Stimulated activated CD4-positive, alpha-beta T cell treated with anti-CD3 and anti-CD28 coated beads, Interleukin-1b, Interleukin-23, amount 100 ng/mL, for 4 hours (primary cell): ENCODE data around the gene TCEANC2.
"Not testable (repeated sequence)": the region's sequence is repeated elsewhere in the genome, so short reads cannot be mapped to it uniquely, and the experiment has no call there.

Experiments
- DNase-seq, 2 donors: peaks; one replicate each; pipeline ENCODE4 v3.0.0-alpha.2; 2020; ENCODE audit warnings: low read depth in 2 of 2

Gene TCEANC2

DNA sequence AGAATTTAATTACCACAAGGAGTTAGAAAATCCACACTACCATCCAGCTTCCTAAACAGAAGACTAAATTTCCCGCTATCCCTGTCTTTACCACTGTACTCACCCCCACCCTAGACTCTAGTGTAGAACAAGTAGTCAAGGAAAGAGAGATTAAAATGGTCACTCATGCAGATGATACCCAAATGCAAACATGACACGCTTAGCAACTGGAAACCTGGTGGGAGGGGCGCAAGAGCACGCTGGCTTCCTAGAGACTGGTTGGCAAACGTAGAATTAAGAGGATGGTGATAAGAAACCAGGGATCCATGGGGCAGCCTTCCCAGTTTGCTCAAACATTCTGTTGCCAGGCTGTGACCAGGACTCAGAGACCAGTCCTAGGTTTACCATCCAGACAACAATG lies 25.6 kb upstream of the TCEANC2 start:
- no peak for DNase-seq

- no peak for DNase-seq
Measured at GRCh38 chr1:54028306-54029251, 24.8 kb upstream of the TCEANC2 start.

DNA sequence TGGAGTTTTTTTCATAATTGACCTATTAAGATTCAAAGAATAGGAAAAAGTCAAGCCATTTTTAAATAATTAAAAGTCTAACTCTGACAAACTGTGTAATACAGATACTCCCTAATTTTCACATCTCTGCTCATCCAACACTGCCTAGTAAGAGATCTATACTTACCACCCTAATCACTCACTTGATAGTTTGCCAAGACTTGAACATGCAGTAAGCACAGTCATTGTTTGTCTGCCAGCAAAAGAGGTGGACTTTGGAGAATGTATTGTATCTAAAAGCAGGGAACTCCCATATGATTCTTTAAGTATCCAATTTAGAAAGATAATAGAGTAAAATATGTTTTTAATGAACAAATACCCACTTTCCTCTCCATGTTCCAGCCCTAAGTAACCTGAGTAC lies 15.9 kb upstream of the TCEANC2 start:
- DNase-seq: no peak

GRCh38 chr1:54041806-54042205 lies 11.6 kb upstream of the TCEANC2 start:
- no peak for DNase-seq

DNA sequence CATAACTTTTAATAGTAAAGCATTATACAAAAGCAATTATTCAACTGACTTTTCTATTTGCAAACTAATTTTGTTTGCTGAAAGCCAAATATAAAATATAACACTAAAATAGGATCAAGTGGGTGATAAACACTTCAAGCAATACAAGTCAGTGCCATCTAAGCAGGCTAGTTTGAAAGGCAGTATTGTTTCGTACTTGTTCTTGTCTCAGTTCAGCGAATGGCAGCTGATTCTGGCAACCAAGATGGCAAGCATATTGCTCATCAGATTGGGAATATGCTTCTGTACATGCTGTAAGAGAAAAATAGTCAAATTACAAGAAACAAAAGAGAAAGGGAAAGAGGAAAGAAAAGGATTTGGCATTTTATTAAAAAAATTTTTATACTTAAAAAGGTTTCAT lies 7.9 kb upstream of the TCEANC2 start:
- DNase-seq: no peak

DNA sequence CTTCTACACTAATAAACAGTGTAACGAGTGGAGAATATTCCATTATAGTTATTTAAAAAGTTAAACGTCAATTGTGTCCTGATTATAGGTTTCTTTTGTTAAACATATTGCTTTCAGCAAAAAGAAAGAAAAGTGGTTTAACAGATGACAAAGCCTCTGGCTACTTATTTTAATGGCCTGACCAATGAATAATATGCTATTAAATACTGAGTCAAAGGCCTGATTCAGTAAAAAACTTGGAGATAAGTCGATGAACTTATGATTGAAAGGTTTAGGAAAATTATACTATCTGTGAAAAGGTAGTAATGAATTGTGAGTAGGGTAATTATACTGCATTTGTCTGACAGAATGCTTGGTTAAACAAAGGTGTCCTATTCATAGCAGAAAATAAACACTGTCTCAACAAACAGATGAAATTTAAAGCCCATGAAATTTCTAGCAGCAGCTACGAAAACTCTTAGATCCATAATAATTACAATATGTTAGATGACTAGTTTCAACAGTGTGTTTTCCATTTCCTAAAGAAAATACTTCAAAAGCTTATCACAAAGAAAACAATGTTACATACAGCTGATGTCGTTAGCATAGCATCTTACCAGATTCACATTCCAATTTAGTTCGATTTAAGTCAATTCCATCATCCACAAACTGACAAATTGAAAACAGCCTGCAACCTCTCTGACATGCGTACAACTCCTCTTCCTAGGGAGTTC lies 6.6 kb upstream of the TCEANC2 start:
- DNase-seq: no peak

DNA sequence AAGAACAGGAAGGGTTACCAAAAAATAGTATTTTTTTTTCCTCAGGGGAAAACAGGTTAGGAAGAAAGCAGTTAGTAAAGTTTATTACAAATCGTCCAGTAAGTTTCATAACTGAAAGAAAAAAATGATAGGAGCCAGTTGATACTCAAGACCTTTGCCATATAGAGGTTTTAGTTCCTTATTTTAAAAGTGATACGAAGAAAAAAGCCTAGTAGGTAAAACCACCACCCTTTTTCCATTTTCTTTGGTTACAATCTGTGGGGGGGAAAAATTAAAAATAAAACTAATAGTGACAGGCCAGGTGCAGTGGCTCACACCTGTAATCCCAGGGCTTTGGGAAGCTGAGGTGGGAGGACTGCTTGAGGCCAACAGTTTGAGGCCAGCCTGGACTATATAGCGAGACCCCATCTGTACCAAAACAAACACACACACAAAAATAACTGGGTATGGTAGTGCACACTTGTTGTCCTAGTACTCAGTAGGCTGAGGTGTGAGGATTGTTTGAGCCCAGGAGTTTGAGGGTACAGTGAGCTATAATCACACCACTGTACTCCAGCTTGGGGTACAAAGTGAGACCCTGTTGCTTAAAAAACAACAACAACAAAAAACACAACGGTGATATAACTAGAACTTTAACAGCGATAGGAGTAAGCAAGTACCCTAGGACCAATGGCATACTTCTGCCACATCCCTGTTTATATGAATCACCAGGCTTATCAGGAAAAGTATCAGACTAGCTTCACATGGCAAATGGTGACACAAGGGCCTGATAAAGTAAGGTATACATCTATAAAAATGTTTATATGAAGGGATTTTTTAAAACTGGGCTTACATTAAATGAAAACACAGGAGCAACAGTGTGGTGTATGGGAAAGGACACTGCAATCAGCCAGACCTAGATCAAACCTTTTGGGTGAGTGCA lies 5.8 kb upstream of the TCEANC2 start:
- DNase-seq: no peak

GRCh38 chr1:54050435-54050834 lies 3.0 kb upstream of the TCEANC2 start:
- DNase-seq: not testable (repeated sequence)

DNA sequence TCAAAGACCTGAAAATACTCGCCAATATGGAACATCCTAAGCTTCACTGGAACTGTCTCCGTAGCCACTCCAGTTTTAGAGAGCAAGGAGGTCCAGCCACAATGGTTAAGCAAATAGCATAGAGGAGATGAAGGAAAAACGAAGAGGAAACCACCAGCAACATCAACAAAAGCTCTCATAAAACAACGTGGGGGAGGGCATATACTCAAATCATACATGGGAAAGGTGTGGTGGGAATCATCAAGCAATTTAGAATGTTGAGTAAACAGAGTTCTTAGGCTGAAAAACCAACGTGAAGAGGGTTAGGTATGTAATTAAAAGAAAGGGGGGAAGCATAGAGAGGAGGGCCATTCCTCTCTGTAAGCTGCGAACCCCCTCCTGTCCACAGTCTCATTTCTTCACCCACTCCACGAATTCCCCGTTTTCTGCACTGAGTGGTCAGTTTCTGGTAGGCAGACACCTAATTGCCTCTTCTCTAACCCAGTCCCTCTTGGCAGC lies 1.4 kb upstream of the TCEANC2 start:
- no peak for DNase-seq

- no peak for DNase-seq
Measured at GRCh38 chr1:54052431-54052933, 926 bp upstream of the TCEANC2 start.

DNA sequence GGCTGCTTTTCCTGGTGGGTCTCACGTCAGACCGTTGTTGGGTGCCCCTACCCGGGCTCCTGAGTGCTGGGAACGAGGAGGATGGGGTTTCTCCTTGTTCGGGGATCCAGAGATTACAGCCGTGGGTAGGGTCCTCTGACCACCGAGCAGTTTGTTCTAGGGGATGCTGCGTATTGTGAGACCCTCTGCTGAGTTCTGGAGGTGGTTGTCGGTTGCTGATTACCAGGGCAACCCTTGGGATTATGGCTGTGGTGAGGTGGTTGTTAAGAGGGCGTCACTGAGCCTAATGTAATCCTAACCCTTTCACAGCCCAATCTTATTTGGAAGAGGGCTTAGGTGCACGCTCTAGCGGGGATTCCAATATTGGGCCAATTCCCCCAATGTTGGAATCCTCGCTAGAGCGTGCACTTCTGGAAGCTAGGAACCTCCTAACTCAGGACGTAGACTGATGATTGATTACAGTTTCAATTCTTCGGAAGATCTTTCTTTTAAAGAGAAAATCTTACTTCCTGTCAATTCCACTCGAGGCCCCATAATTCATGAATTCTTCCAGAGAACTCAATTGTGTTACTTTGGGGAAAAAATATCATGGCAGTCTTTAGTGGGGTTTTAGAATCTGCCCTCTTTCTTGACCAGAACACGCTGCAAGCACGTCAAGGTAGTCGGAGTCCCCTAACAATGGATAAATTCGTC lies 483 bp downstream of the TCEANC2 start:
- no peak for DNase-seq

- DNase-seq: no peak
Measured at GRCh38 chr1:54054438-54054749, 986 bp downstream of the TCEANC2 start.

- DNase-seq: no peak
Measured at GRCh38 chr1:54064299-54064698, 10.9 kb downstream of the TCEANC2 start.

DNA sequence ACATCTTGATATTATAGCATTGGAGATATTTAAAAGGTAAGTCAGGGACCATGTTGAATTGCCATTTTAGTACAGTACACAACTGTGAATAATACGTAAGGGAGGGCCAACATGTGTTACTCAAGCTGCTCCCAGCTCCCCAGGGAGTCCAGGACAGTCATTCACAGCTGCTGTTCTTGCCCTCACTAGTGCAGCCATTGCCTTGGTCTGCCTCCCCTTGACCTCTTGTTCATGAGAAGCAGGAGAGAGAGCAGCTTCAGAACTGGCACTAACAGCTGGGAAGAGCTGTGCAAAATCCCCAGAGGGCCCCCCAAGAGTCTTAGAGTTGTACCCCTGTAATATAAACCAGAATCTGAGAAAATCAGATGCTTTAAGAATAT lies 16.4 kb downstream of the TCEANC2 start:
- no peak for DNase-seq

GRCh38 chr1:54070171-54070837 lies 16.9 kb downstream of the TCEANC2 start:
- no peak for DNase-seq

DNA sequence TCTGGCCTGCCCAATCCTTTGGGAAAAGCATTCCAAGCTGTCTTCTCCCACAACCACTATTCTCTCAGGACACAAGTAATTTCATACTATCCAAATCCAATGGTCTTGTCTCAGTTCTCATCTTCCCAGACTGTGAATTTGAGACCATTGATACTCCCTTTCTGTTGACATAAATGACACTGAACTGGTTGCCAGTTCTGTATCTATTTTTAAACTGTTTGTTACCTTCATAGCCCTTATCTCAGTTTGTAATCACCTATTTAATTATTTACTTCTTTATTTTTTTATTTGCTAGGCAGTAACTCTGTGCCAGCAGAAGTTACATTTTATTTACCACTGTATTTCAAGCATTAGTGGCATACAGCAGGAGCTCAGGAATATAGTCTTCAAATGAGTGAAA lies 24.0 kb downstream of the TCEANC2 start:
- DNase-seq: no peak

GRCh38 chr1:54080598-54081049 lies 27.2 kb downstream of the TCEANC2 start:
- DNase-seq: no peak

DNA sequence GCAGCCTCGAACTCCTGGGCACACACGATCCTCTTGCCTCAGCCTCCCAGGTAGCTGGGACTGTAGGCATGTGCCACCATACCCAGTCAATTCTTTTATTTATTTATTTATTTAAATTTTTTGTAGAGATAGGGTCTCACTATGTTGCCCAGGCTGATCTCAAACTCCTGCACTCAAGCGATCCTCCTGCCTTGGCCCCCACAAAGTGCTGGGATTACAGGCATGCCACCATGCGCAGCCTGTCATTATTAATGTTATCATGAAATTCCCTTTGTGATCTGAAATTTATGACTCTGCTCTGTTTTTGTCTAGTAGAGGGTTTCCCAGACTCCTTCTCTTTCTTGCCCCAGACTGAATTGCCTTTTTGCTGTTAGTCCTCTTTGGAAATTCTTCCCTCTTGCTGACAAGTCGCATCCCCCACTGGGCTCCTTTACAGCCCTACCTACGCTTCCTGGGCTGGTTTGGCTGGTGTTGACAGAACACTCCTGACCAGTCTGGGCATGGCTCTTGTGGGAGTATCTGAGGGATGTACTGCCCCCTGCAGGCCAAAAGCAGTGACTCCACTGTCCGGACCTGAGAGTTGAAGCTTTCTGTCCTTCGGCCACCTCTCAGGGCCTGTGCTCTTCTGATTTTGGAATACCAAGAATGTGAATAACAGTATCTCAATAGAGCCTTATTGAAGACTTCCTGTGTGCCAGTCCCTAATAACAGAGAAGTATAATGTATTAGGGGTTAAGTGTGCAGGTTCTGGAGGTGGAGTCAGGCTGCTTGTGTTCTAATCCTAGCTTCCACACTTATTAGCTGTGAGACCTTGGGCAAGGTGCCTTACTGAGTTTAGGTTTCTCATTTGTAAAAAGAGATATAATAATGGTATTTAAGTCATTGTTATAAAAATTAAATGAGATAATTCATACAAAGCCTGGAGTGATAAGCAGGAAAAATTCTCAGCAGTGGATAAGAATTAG lies 28.2 kb downstream of the TCEANC2 start:
- peak; percentile 23 to 42 for DNase-seq

GRCh38 chr1:54084794-54085193 lies 31.4 kb downstream of the TCEANC2 start:
- DNase-seq: no peak
